ENCODE data around the gene KRTAP9-7.
A peak's percentile ranks its signal among the peaks of the same experiment; 100 is the strongest.

Gene KRTAP9-7

DNA sequence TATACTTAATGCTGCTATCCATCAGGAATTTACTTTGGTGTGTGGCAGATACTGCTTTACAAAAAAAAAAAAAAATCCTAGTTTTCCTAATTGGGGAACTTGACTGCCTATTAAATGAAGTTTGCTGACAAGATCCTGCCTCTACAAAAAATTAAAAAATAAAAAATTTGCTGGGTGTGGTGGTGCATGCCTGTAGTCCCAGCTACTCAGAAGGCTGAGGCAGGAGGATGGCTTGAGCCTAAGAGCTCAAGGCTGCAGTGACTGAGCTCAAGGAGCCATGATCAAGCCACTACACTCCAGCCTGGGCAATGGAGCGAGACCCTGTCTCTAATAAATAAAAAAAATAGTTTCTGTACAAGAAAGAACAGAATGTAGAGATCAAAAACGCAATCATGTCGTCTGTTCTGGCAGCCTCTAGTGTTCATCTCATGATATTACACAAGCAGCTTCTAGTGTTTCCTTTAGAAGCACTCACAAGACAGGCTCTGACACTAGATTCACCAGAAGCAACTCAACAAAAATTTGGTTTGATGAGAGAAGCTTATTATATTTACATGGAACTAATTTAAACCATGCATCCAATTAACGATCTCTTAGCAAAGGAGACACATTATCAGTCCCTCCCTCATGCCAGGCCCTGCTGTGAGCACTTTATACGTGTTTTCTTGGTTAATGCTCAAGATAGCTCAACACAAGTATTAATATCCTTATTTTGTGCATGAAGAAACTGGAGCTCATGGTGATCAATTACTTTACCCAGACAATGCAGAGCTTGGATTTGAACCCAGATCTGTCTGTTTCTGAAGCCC is 46.8 kb downstream of the KRTAP9-7 start:
- DNase-seq (ENCODE audit: low spot score), result peak; percentile 79

DNA sequence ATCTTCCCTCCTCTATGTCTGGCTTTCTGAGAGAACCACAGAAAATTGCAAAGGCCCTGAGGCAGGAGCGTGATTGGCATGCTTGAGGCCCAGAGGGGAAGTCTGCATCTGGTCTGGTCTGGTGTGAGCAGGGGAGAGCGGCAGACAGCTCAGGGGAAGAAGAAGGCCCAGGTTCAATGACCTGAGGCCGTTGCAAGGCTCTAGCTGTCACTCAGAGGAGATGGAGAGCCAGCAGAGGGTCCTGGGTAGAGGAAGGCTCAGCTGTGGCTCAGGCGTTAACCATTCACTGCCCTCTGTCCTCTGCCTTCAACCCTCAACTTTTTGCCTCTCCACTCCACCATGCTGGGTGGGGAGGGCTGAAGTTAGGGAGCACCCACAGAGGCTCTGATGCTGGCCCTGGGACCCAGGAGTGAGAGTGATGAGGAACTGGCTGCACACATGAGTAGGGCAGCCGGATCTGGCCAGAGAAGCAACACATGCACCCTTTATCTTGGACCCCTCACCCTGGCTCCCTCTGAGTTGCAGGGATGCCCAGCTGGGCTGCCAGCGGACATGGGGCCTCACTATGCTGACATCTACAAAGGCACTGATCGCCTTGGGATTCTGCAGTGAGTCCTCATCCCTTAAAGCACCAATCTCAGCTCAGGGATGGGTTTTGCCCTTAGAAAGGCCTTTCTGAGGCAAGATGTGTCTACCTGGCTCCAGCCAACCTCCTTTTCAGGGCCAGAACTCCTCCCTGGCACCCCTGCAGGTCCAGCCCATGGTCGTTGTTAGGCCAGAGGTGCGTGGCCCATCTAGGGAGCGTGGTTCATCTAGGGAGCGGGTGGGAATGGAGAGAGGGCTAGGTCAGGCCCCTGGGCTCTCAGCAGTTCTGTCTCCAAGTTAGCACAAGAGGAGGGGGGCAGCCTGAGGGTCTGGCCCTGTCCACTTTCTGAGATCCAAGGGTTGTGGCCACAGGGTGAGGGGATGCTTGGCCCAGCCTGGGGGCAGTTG is 47.7 kb downstream of the KRTAP9-7 start:
- no peak for DNase-seq (ENCODE audit: low spot score)

DNA sequence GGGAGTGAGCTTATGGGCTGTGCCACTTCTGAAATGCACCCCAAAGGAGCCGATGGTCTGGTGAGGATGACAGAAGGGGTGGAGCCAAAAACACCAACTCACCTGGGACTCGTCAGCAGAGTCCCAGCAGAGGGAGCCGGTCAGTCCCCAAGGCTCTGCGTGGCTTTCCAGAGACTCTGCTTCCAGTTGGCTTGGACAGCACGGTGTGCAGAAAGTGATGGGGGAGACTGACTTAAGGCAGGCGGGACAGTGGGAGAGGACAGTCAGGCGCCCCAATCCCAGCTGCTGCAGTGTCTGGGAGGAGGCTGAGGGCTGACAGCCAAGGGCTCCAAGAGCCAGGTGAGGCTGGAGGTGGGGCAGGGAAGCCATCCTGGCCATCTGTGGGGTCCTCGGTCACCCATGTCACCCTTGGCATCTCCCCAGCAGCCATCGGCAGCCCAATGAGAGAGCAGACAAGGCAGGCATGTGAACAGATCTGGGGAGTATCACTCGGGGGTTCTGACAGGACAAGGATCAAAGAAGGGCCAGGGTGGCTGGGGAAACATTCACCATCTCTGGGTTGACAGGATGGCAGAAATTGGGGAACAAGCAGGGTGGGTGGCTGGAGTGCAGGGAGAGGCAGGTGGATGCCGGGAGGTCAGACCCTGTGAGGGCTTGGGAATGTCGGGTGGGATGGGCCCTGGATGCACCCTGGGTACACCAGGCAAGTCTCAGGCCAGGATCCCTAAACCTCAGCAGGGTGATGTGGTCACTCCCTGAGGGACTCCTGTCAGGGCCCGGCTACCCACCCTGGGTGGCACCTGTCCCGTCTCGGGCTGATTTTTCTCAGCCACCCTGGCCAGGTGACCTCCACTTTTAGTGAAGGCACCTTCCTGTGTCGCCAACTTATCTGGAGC is 48.9 kb downstream of the KRTAP9-7 start:
- DNase-seq (ENCODE audit: low spot score), result no peak

DNA sequence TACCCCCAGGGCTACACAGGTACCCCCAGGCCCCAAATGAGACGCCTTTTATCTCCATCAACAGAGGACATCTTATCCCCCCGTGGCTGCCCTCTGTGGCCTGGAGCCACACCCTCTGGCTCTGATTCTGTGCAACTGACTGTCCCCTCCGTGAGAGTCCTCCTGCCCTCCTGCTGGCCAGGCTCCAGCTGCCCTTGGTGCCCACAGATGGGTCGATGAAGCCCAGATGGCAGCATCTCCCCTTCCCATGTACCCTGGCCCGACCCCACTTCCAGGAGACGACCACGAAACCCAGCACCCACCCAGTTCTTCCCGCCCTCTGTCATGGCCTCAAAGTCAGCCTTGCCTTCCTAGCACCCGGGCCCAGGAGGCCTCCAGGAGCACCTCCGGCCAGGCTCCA is 49.6 kb downstream of the KRTAP9-7 start:
- DNase-seq (ENCODE audit: low spot score), result no peak

DNA sequence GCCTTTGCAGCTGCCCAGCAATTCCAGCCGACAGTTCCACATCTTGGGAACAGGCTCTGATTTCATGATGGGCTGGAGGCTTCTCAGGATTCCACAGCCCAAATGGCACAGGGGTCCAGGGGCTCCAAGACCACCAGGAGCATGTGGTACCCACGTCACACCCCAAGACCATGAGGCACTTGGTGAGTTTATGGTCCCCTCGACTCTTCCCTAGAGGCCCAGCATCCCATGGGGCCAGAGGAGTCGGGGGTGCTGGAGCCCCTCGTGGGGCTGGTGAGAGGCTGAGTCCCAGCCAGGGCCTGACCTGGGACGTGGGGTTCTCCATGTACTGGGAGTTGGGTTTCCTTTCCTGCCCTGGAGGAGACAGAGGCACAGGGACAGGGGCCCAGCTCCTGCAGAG is 50.1 kb downstream of the KRTAP9-7 start:
- no peak for DNase-seq (ENCODE audit: low spot score)
